Common myeloid progenitor, CD34-positive (primary cell): ENCODE results near the gene ZBTB7C.

Experiments used
- CTCF ChIA-PET: fragments of 350-600 bp; sonication (Branson Sonifier 250); formaldehyde crosslinking; loops from one replicate; lab custom pipeline; 2021; ENCODE audit warnings: antibody characterized with exemption; lab: Charles Lee
- POLR2A ChIA-PET: fragments of 350-600 bp; sonication (Branson Sonifier 250); formaldehyde crosslinking; loops from one replicate; lab custom pipeline; 2021; ENCODE audit warnings: antibody characterized with exemption; lab: Charles Lee
- DNase-seq, 3 donors: peaks; one replicate each; pipeline versions ENCODE4 v3.0.0 to v3.0.0-alpha.2; 2013
- H3K27ac ChIP-seq, 2 experiments: 1 replicate in 1 of 2; 2 replicates in 1 of 2; pipeline ENCODE4 v1.7.0; 2013; ENCODE audit warnings: inconsistent platforms in 2 of 2, low read length in 2 of 2, mild to moderate bottlenecking in 2 of 2, low read depth in 1 of 2, moderate library complexity in 1 of 2; ENCODE audit not compliant: severe bottlenecking in 2 of 2, insufficient read depth in 1 of 2, poor library complexity in 1 of 2
- H3K27me3 ChIP-seq, 5 experiments: replicated peaks in 2 of 5; 1 replicate in 3 of 5; 2 replicates in 2 of 5; pipeline versions ENCODE4 v1.6.1 to v1.7.0; 2013; ENCODE audit warnings: low read length in 4 of 5, mild to moderate bottlenecking in 2 of 5, moderate library complexity in 2 of 5, inconsistent platforms in 1 of 5; ENCODE audit not compliant: insufficient read depth in 5 of 5, control insufficient read depth in 4 of 5
- H3K36me3 ChIP-seq, 4 experiments: 1 replicate in 2 of 4; 2 replicates in 2 of 4; pipeline versions ENCODE4 v1.6.1 to v1.7.0; 2013; ENCODE audit warnings: low read length in 3 of 4, control low read depth in 1 of 4, mild to moderate bottlenecking in 1 of 4; ENCODE audit not compliant: control insufficient read depth in 4 of 4, insufficient read depth in 4 of 4
- H3K4me1 ChIP-seq, 4 experiments: 1 replicate in 3 of 4; 2 replicates in 1 of 4; pipeline versions ENCODE4 v1.6.1 to v1.7.1; 2013; ENCODE audit warnings: low read length in 3 of 4, mild to moderate bottlenecking in 3 of 4, control low read depth in 1 of 4, inconsistent platforms in 1 of 4, moderate library complexity in 1 of 4; ENCODE audit not compliant: control insufficient read depth in 4 of 4, insufficient read depth in 4 of 4; ENCODE audit errors: control extremely low read depth in 1 of 4
- H3K4me3 ChIP-seq, 7 experiments: 1 replicate in 4 of 7; 2 replicates in 3 of 7; pipeline versions ENCODE4 v1.5.1 to v1.7.0; 2013; ENCODE audit warnings: mild to moderate bottlenecking in 7 of 7, low read length in 6 of 7, moderate library complexity in 6 of 7, inconsistent platforms in 2 of 7, low read depth in 2 of 7, control low read depth in 1 of 7; ENCODE audit not compliant: insufficient read depth in 4 of 7, control insufficient read depth in 1 of 7; ENCODE audit errors: extremely low read depth in 1 of 7
- H3K9me3 ChIP-seq, 5 experiments: 1 replicate in 4 of 5; 2 replicates in 1 of 5; pipeline versions ENCODE4 v1.6.1 to v1.7.1; 2013; ENCODE audit warnings: low read length in 4 of 5, mild to moderate bottlenecking in 2 of 5, inconsistent platforms in 1 of 5, low read depth in 1 of 5, moderate library complexity in 1 of 5; ENCODE audit not compliant: control insufficient read depth in 4 of 5, insufficient read depth in 2 of 5; ENCODE audit errors: control extremely low read depth in 1 of 5
- WGBS: methylation state at CpG from one replicate; pipeline ENCODE4 v1.1.5; 2013; ENCODE audit not compliant: insufficient coverage; 5-methylcytosine and 5-hydroxymethylcytosine counted together

Gene ZBTB7C

DNA sequence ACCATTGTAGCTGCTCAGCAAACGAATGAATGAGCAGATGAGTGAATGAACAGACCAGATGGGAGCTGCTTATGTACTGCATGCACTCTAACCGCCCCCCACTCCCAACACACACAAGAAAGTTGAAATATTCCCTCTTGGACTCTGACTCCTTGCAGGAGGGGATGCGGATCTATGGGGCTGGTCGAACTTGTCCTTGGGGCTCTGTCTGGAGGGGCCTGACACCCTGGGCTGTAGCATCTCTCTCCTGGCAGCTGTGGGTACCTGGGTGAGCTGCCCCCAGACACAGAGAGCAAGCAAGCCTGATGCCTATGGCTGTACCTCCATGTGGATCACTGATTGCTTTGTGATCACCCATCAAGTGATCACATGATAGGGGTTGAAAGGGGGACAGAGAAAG lies 286.4 kb downstream of the ZBTB7C start:
- Histone ChIP-seq H3K27ac (no peak overlapping the region), H3K4me1 (no peaks in the 10 kb centered on the region), H3K27me3 (peaks cover 0 to 33% (median 7%) of the 10 kb centered on the region in 5 experiments), H3K36me3 (no peaks in the 10 kb centered on the region), H3K4me3 (no peak overlapping the region), H3K9me3 (no peaks in the 10 kb centered on the region)
- no peak for DNase-seq
- ChIA-PET POLR2A (no interaction called here), CTCF (no interaction called here)
- WGBS = 95% methylated on average over 2 of the region's 4 CpGs

DNA sequence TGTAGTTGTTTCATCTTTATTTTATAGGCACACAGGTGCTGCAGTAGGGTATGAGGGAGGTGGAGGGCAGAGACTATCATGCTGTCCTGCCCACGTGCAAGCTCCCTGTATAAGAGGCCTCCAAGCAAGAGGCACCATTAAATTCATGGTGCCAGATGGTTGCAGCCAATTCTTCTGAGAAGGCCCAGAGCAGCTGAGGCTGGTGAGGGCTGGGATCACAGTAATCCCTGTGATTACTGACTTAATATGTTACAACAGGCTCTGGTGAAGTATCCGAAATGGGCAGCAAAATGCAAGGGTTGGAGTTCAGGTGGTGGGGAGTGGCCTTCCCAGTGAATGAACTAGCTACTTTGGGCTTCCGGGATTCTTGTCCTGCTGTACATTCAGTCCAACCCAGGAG lies 286.8 kb downstream of the ZBTB7C start:
- CTCF ChIA-PET = no interaction called here
- no peaks in the 10 kb centered on the region for H3K36me3 ChIP-seq
- peaks cover 0 to 29% (median 9%) of the 10 kb centered on the region in 5 experiments for H3K27me3 ChIP-seq
- 100% methylated on average over 2 of the region's 3 CpGs for WGBS
- no peaks in the 10 kb centered on the region for H3K4me1 ChIP-seq
- H3K9me3 ChIP-seq = no peaks in the 10 kb centered on the region
- POLR2A ChIA-PET = no interaction called here
- no peak overlapping the region for H3K4me3 ChIP-seq
- no peak overlapping the region for H3K27ac ChIP-seq
- no peak for DNase-seq

DNA sequence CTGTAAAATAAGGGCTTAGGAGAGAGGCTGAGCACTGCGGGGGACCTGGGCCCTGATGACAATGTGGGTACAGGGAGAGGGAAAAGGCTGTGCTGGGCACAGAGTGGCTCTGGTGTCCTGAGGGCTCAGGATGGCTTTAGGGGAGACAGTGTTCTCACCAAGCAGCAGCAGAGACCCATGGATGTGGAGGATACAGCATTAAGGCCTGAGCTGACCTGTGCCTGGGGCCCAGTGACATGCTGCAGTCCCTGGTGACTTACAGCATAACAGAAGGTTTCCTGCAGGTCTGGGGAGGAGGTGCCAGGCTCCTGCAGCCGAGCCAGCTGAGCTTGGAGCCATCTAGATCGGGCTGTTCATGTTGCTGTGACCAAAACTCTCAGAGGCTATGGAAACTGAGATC lies 287.4 kb downstream of the ZBTB7C start:
- no peak for DNase-seq
- H3K36me3 ChIP-seq = no peaks in the 10 kb centered on the region
- H3K27ac ChIP-seq = no peak overlapping the region
- no peaks in the 10 kb centered on the region for H3K4me1 ChIP-seq
- H3K9me3 ChIP-seq = no peaks in the 10 kb centered on the region
- peaks cover 0 to 24% (median 9%) of the 10 kb centered on the region in 5 experiments for H3K27me3 ChIP-seq
- no peak overlapping the region for H3K4me3 ChIP-seq
- ChIA-PET CTCF (interaction anchor here (1.2 kb wide), 1 partner anchor 16 kb away, joined by 3 read pairs; no protein-coding TSS in a partner anchor), POLR2A (no interaction called here)
- 96% methylated on average over 3 of the region's 3 CpGs for WGBS

DNA sequence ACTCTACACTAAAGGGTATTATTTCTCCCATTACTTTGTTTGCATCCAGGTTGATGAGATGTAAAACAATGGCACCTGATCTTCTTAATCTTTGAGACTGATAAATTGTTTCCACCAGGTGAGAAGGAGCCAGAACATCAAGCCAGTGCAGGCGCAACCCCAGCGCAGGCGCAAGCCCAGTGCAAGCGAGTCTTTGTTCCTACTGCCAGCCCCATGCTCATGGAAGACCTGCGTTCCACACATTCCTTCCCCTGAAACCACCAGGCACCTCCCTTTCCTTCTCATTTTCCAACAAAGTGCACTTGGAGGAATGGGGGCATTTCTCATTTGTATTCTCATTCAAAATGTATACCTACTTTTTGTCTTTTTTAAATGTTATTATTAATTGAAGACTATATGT lies 290.0 kb downstream of the ZBTB7C start:
- ChIA-PET CTCF (no interaction called here), POLR2A (no interaction called here)
- no peaks in the 10 kb centered on the region for H3K4me1 ChIP-seq
- H3K4me3 ChIP-seq = no peak overlapping the region
- no peaks in the 10 kb centered on the region for H3K36me3 ChIP-seq
- no peak for DNase-seq
- no peak overlapping the region for H3K27ac ChIP-seq
- peaks cover 0 to 10% (median 5%) of the 10 kb centered on the region in 5 experiments for H3K27me3 ChIP-seq
- 100% methylated on average over 4 of the region's 5 CpGs for WGBS
- no peaks in the 10 kb centered on the region for H3K9me3 ChIP-seq

DNA sequence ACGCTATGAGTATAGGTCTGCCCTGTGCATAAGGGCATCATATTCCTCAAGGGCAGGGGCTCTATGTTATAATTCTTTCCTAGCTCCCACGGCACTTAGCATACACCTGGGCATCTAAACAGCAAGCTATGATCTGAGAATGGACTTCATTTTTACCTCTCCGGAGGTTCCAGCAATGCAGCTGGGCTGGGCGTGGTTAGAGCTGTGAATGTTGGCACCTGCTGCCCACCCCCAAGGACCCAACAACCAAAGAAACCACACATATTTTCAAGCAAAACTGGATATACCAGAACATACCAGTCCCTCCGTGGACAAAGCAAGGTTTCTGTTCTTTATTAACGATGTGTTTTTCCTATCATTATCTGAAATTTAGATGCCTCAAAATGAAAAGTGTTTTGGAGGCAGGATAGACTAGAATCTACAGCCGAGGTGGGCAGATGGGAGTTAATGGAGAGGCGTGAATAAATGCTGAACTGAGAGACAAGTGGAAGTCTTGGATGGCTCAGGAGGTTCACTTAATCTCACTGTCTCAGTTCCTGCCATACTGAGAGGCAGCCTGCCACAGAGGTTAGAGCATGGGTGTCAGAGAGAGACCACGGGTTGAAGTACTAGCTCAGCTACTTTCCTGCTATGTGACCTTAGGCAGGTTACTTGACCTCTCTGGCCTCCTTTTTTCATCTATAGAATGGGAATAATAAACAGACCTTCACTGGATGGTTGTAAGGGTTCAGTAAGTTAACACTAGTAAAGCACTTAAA lies 292.1 kb downstream of the ZBTB7C start:
- no peak for DNase-seq
- Histone ChIP-seq H3K27me3 (peaks cover 0 to 7% (median 4%) of the 10 kb centered on the region in 5 experiments), H3K4me3 (no peak overlapping the region), H3K36me3 (no peaks in the 10 kb centered on the region), H3K9me3 (no peaks in the 10 kb centered on the region), H3K4me1 (no peaks in the 10 kb centered on the region), H3K27ac (no peak overlapping the region)
- ChIA-PET CTCF (no interaction called here), POLR2A (no interaction called here)
- WGBS = 93% methylated on average over 3 of the region's 9 CpGs

DNA sequence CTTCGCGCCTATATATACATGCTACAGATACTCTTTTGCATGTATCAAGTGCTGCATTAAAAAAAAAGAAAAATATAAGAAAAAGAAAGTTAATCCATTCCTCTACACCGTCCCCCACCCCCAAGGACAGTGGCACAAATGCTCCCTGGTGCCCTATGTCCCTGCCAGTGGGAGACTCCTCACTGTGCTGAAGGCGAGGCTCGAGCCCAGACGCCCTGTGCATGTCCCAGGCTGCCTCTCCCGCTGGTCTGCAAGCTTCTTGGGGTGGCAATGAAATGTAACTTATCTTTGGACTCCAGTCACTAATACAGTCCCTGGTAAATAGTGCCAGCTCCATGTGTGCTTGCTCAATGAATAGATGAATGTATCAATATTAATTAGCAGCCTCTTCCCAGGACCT lies 293.2 kb downstream of the ZBTB7C start:
- DNase-seq = no peak
- Histone ChIP-seq H3K36me3 (no peaks in the 10 kb centered on the region), H3K4me3 (no peak overlapping the region), H3K4me1 (no peaks in the 10 kb centered on the region), H3K27me3 (peaks cover 0 to 8% (median 6%) of the 10 kb centered on the region in 5 experiments), H3K27ac (no peak overlapping the region), H3K9me3 (no peaks in the 10 kb centered on the region)
- WGBS = 85% methylated on average over 4 of the region's 7 CpGs
- ChIA-PET CTCF (no interaction called here), POLR2A (no interaction called here)

DNA sequence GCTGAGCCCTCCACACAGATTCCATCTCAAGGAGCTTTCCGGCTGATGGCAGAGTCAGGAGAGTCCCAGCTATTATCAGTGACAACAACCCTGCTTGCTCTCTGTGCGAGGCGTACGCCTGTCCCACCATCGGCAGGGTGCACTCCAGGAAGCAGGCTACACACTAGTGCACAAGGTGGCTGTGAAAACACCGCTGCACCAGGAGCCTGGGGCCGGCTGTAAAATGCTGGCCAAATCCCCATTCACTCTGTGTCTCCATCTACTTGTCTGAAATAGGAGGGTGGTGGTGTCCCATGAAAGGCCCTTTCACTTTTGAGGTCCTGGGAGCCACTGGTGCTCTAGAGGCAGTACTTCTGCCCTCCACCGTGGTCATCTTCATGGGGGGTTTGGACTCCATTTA lies 295.5 kb downstream of the ZBTB7C start:
- POLR2A ChIA-PET = no interaction called here
- CTCF ChIA-PET = no interaction called here

More for the DNA sequence above, 295.5 kb downstream of the ZBTB7C start:
- Histone ChIP-seq H3K4me3 (no peak overlapping the region), H3K9me3 (no peaks in the 10 kb centered on the region), H3K27ac (no peak overlapping the region), H3K27me3 (peaks cover 0 to 15% (median 11%) of the 10 kb centered on the region in 5 experiments), H3K36me3 (no peaks in the 10 kb centered on the region), H3K4me1 (no peaks in the 10 kb centered on the region)
- DNase-seq = no peak
- WGBS = 90% methylated on average over 8 of the region's 8 CpGs
